Measurements from ENCODE around the gene PEX7.

DNA sequence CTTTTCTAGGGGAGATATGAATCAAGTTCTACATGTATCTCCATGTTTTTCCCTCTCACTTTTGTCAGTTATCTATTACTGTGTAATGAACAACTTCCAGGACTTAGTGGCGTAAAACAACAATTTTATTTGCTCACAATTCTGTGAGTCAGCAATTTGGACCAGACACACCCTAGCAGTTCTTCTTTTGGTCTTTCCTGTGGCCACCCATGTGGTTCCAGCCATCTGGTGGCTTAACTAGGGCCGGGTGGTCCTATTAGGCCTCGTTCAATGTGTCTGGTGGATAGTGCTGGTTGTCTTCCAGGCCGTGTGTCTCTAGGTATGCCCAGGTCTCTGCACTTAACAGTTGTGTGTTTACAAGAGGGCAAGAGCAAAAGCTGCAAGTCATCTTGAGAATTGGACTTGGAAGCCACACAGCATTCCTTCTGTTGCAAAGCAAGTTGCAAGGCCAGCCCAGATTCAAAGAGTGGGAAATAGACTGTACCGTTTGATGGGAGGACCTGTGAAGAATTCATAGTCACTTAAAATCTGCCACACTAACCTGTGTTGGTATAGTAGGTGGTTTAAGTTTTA is 78.9 kb downstream of the PEX7 start:
- TF ChIP-seq, protein P1, sequence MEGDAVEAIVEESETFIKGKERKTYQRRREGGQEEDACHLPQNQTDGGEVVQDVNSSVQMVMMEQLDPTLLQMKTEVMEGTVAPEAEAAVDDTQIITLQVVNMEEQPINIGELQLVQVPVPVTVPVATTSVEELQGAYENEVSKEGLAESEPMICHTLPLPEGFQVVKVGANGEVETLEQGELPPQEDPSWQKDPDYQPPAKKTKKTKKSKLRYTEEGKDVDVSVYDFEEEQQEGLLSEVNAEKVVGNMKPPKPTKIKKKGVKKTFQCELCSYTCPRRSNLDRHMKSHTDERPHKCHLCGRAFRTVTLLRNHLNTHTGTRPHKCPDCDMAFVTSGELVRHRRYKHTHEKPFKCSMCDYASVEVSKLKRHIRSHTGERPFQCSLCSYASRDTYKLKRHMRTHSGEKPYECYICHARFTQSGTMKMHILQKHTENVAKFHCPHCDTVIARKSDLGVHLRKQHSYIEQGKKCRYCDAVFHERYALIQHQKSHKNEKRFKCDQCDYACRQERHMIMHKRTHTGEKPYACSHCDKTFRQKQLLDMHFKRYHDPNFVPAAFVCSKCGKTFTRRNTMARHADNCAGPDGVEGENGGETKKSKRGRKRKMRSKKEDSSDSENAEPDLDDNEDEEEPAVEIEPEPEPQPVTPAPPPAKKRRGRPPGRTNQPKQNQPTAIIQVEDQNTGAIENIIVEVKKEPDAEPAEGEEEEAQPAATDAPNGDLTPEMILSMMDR (IDR thresholded peaks at IDR 0.05), result no peak
- TF ChIP-seq POLR2A (IDR thresholded peaks at IDR 0.05), result no peak

Data from adrenal gland (tissue), 5 donors.